CD14-positive monocyte (primary cell): Measurements from ENCODE around the gene P4HB. TPM values are rescaled to one million over a fixed set of nuclear protein-coding genes. Genes with fewer than 3 reads are reported as not detected.

Experiments used
- DNase-seq, 3 donors: peaks; one replicate each; pipeline ENCODE4 v3.0.0-alpha.2; 2011 to 2022
- H2AFZ ChIP-seq: 2 replicates; pipeline ENCODE4 v1.6.0; 2012; ENCODE audit warnings: mild to moderate bottlenecking, low read depth, low read length, inconsistent platforms; ENCODE audit not compliant: insufficient read depth, poor library complexity, severe bottlenecking
- H3K27ac ChIP-seq, 2 donors: 1 replicate in 1 of 2; 2 replicates in 1 of 2; pipeline ENCODE4 v1.5.1; 2012 to 2013; ENCODE audit warnings: low read length in 2 of 2, control low read depth in 1 of 2, inconsistent platforms in 1 of 2, low read depth in 1 of 2, mild to moderate bottlenecking in 1 of 2
- H3K27me3 ChIP-seq, 2 donors: one replicate each; pipeline versions ENCODE4 v1.6.0 to v1.6.1; 2011 to 2013; ENCODE audit warnings: low read length in 2 of 2; ENCODE audit not compliant: control insufficient read depth in 2 of 2, insufficient read depth in 2 of 2
- H3K36me3 ChIP-seq, 2 donors: replicated peaks in 1 of 2; 1 replicate in 1 of 2; 2 replicates in 1 of 2; pipeline versions ENCODE4 v1.5.1 to v1.6.1; 2012 to 2013; ENCODE audit warnings: low read length in 2 of 2, control low read depth in 1 of 2, inconsistent platforms in 1 of 2, mild to moderate bottlenecking in 1 of 2; ENCODE audit not compliant: insufficient read depth in 2 of 2, control insufficient read depth in 1 of 2
- H3K4me1 ChIP-seq, 2 donors: 1 replicate in 1 of 2; 2 replicates in 1 of 2; pipeline versions ENCODE4 v1.5.1 to v1.6.1; 2012 to 2013; ENCODE audit warnings: low read length in 2 of 2, control low read depth in 1 of 2, inconsistent platforms in 1 of 2, mild to moderate bottlenecking in 1 of 2, moderate library complexity in 1 of 2; ENCODE audit not compliant: insufficient read depth in 2 of 2, control insufficient read depth in 1 of 2
- H3K4me2 ChIP-seq: replicated peaks from 2 replicates; pipeline ENCODE3; 2012; ENCODE audit warnings: low read length, moderate library complexity, mild to moderate bottlenecking; ENCODE audit not compliant: poor library complexity, severe bottlenecking; ENCODE audit errors: extremely low read depth
- H3K4me3 ChIP-seq, 3 experiments: fragments of 200-600 bp in 1 of 3; sonication (generic) in 1 of 3; replicated peaks in 1 of 3; 1 replicate in 2 of 3; 2 replicates in 1 of 3; pipeline ENCODE4 v1.5.1; 2011 to 2013; ENCODE audit warnings: low read length in 3 of 3, mild to moderate bottlenecking in 3 of 3, control low read depth in 2 of 3, low read depth in 2 of 3, inconsistent platforms in 1 of 3, moderate library complexity in 1 of 3
- H3K79me2 ChIP-seq: 2 replicates; pipeline ENCODE4 v1.6.0; 2012; ENCODE audit warnings: mild to moderate bottlenecking, control low read depth, inconsistent platforms, low read length, moderate library complexity; ENCODE audit not compliant: insufficient read depth
- H3K9ac ChIP-seq: 2 replicates; pipeline ENCODE4 v1.6.0; 2017; ENCODE audit warnings: low read length, mild to moderate bottlenecking; ENCODE audit not compliant: insufficient read depth, poor library complexity, severe bottlenecking
- H3K9me3 ChIP-seq, 2 donors: replicated peaks in 1 of 2; 1 replicate in 1 of 2; 2 replicates in 1 of 2; pipeline versions ENCODE4 v1.5.1 to v1.6.1; 2012 to 2013; ENCODE audit warnings: low read length in 2 of 2, control low read depth in 1 of 2; ENCODE audit not compliant: control insufficient read depth in 1 of 2, insufficient read depth in 1 of 2
- H4K20me1 ChIP-seq: 2 replicates; pipeline ENCODE4 v1.6.0; 2012; ENCODE audit warnings: mild to moderate bottlenecking, low read length, control low read depth, moderate library complexity; ENCODE audit not compliant: insufficient read depth
- H3K27ac Mint-ChIP-seq, 7 donors: one replicate each; pipeline ENCODE4 v1.8.0; 2020; ENCODE audit warnings: mild to moderate bottlenecking in 7 of 7, mixed read lengths in 7 of 7, moderate library complexity in 6 of 7, inconsistent platforms in 2 of 7
- H3K27me3 Mint-ChIP-seq, 3 donors: one replicate each; pipeline ENCODE4 v1.8.0; 2021 to 2022; ENCODE audit warnings: low read depth in 3 of 3, mild to moderate bottlenecking in 3 of 3, mixed read lengths in 3 of 3, moderate library complexity in 3 of 3, inconsistent platforms in 1 of 3
- H3K36me3 Mint-ChIP-seq, 2 donors: one replicate each; pipeline ENCODE4 v1.8.0; 2020; ENCODE audit warnings: mixed read lengths in 2 of 2, inconsistent platforms in 1 of 2, mild to moderate bottlenecking in 1 of 2
- H3K4me1 Mint-ChIP-seq: one replicate; pipeline ENCODE4 v1.8.0; 2020; ENCODE audit warnings: mild to moderate bottlenecking, mixed read lengths
- H3K4me3 Mint-ChIP-seq, 2 donors: one replicate each; pipeline ENCODE4 v1.8.0; 2020; ENCODE audit warnings: mild to moderate bottlenecking in 2 of 2, mixed read lengths in 2 of 2, moderate library complexity in 1 of 2
- H3K9me3 Mint-ChIP-seq, 7 donors: one replicate each; pipeline ENCODE4 v1.8.0; 2020 to 2022; ENCODE audit warnings: mixed read lengths in 7 of 7, mild to moderate bottlenecking in 6 of 7, moderate library complexity in 6 of 7, inconsistent platforms in 2 of 7
- WGBS: methylation state at CpG from one replicate; pipeline ENCODE4 v1.1.5; 2013; ENCODE audit warnings: missing lambda C conversion rate; ENCODE audit not compliant: insufficient coverage; 5-methylcytosine and 5-hydroxymethylcytosine counted together
- intact Hi-C, 2 donors: fragments of 100-400 bp; cut with micrococcal nuclease; formaldehyde crosslinking; loops; one replicate each; pipeline versions ENCODE4 v1.15.0 to v1.15.1; 2023
- polyA plus RNA-seq, 3 donors: library from polyadenylated mRNA; depleted of rRNA in 1 of 3; unstranded in 2 of 3; stranded (reverse) in 1 of 3; fragments of 300-500 nt in 2 of 3; fragments of >200 nt in 1 of 3; fragmentation: Illumina TruSeq in 2 of 3; gene quantifications; 1 replicate in 2 of 3; 2 replicates in 1 of 3; pipeline ENCODE4 v1.2.3, GENCODE V29; 2012 to 2021
- TF ChIP-seq, protein P1 (sequence below): fragments of 200-600 bp; IDR thresholded peaks from one replicate; pipeline ENCODE4 v1.8.0; 2022; ENCODE audit warnings: antibody characterized with exemption, mild to moderate bottlenecking

P4HB gene
- polyA plus RNA-seq, 3 donors: 108 to 297 (median 291) TPM

- no peak overlapping the region for H3K4me2 ChIP-seq
- no peak overlapping the region for H3K4me3 Mint-ChIP-seq
- H3K4me3 ChIP-seq: no peak overlapping the region
- peaks cover 11 to 23% of the 10 kb centered on the region in 2 donors for H3K4me1 ChIP-seq
- peaks cover 11% of the 10 kb centered on the region for H3K4me1 Mint-ChIP-seq
- H3K36me3 ChIP-seq: peaks cover 22 to 31% of the 10 kb centered on the region in 2 donors
- no peaks in the 10 kb centered on the region for H3K9me3 ChIP-seq
- no peak for DNase-seq
- H3K27ac ChIP-seq: no peak overlapping the region
- intact Hi-C loops: no loop called here
- H3K27me3 Mint-ChIP-seq: peaks cover 6 to 21% (median 11%) of the 10 kb centered on the region in 3 donors
- peaks cover 14% of the 10 kb centered on the region for H4K20me1 ChIP-seq
- no peak overlapping the region for H2AFZ ChIP-seq
- WGBS: 96% methylated on average over 15 of the region's 15 CpGs
- H3K79me2 ChIP-seq: peaks cover 15% of the 10 kb centered on the region
- no peak overlapping the region for H3K9ac ChIP-seq
- peaks cover 29 to 46% of the 10 kb centered on the region in 2 donors for H3K36me3 Mint-ChIP-seq
- peaks cover 0 to 3% (median 0%) of the 10 kb centered on the region in 7 donors for H3K9me3 Mint-ChIP-seq
- peak overlapping the region in 1 of 7 donors; percentile 36 for H3K27ac Mint-ChIP-seq
- H3K27me3 ChIP-seq: peaks cover 2 to 11% of the 10 kb centered on the region in 2 donors
- TF ChIP-seq, protein P1, sequence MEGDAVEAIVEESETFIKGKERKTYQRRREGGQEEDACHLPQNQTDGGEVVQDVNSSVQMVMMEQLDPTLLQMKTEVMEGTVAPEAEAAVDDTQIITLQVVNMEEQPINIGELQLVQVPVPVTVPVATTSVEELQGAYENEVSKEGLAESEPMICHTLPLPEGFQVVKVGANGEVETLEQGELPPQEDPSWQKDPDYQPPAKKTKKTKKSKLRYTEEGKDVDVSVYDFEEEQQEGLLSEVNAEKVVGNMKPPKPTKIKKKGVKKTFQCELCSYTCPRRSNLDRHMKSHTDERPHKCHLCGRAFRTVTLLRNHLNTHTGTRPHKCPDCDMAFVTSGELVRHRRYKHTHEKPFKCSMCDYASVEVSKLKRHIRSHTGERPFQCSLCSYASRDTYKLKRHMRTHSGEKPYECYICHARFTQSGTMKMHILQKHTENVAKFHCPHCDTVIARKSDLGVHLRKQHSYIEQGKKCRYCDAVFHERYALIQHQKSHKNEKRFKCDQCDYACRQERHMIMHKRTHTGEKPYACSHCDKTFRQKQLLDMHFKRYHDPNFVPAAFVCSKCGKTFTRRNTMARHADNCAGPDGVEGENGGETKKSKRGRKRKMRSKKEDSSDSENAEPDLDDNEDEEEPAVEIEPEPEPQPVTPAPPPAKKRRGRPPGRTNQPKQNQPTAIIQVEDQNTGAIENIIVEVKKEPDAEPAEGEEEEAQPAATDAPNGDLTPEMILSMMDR: no peak
These were observed 46.3 kb upstream of the P4HB start for GRCh38 chr17:81906476-81907218.

DNA sequence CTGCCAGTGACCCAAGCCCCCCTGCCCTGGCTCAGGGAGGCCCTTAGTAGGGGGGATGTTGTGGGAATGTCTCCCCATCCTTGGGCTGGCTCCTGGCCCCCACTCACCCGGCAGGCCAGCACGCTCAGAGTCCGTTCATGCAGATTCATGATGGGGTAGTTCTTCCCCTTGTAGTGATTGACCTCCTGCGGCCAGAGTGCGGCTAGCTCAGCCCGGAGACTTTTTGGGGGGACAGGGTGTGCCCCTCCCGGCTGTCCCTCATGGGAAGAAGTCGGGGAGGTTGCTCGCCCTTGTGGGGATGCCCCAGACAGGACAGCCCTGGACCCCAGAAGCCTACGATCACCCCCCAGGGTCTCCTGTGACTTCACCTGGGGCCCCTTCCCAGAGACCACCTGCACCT, 45.7 kb upstream of the P4HB start:
- Histone ChIP-seq H3K27me3 (peaks cover 3 to 17% of the 10 kb centered on the region in 2 donors), H4K20me1 (peaks cover 11% of the 10 kb centered on the region), H3K79me2 (peaks cover 15% of the 10 kb centered on the region), H2AFZ (no peak overlapping the region), H3K4me2 (no peak overlapping the region), H3K9ac (no peak overlapping the region), H3K4me1 (peaks cover 10 to 22% of the 10 kb centered on the region in 2 donors), H3K27ac (no peak overlapping the region), H3K9me3 (no peaks in the 10 kb centered on the region), H3K36me3 (peaks cover 22 to 31% of the 10 kb centered on the region in 2 donors), H3K4me3 (no peak overlapping the region)
- 98% methylated on average over 9 of the region's 10 CpGs for WGBS
- no peak for DNase-seq
- Mint-ChIP-seq H3K4me1 (peaks cover 12% of the 10 kb centered on the region), H3K27ac (no peak overlapping the region), H3K4me3 (no peak overlapping the region), H3K36me3 (peaks cover 33 to 51% of the 10 kb centered on the region in 2 donors), H3K27me3 (peaks cover 13 to 27% (median 18%) of the 10 kb centered on the region in 3 donors), H3K9me3 (peaks cover 0 to 10% (median 0%) of the 10 kb centered on the region in 7 donors)
- intact Hi-C loops: no loop called here
- TF ChIP-seq, protein P1: no peak
